Large intestine (tissue), 3 donors: ENCODE results near the gene BOK. TPM values are rescaled to one million over a fixed set of nuclear protein-coding genes. Genes with fewer than 3 reads are reported as not detected.

Source experiments
- DNase-seq, 2 donors: peaks; one replicate each; pipeline versions ENCODE4 v3.0.0 to v3.0.0-alpha.2; 2013
- H3K27ac ChIP-seq: one replicate; pipeline ENCODE4 v1.5.1; 2013; ENCODE audit warnings: low read length
- H3K27me3 ChIP-seq: 2 replicates; pipeline ENCODE4 v1.6.1; 2013; ENCODE audit warnings: low read length; ENCODE audit not compliant: control insufficient read depth, insufficient read depth
- H3K36me3 ChIP-seq: 2 replicates; pipeline ENCODE4 v1.6.1; 2013; ENCODE audit warnings: low read length; ENCODE audit not compliant: control insufficient read depth, insufficient read depth
- H3K4me1 ChIP-seq: one replicate; pipeline ENCODE4 v1.6.1; 2013; ENCODE audit warnings: low read length; ENCODE audit not compliant: control insufficient read depth, insufficient read depth
- H3K4me3 ChIP-seq: one replicate; pipeline ENCODE4 v1.5.1; 2013; ENCODE audit warnings: low read length
- H3K9me3 ChIP-seq: one replicate; pipeline ENCODE4 v1.6.1; 2013; ENCODE audit warnings: mild to moderate bottlenecking, low read depth, low read length, moderate library complexity; ENCODE audit not compliant: control insufficient read depth
- WGBS: methylation state at CpG from one replicate; pipeline ENCODE4 v1.1.5; 2013; ENCODE audit warnings: low lambda C conversion rate; ENCODE audit not compliant: insufficient coverage; 5-methylcytosine and 5-hydroxymethylcytosine counted together
- polyA plus RNA-seq: library from polyadenylated mRNA; unstranded; fragments of 120-200 nt; gene quantifications from one replicate; pipeline ENCODE4 v1.2.1, GENCODE V29; 2013

The BOK gene
- polyA plus RNA-seq, 1 donor, result 8.8 TPM

GRCh38 chr2:241602720-241603119 lies 44.2 kb downstream of the BOK start:
- Histone ChIP-seq H3K27ac (no peak overlapping the region), H3K4me3 (no peak overlapping the region), H3K36me3 (peaks cover 56% of the 10 kb centered on the region), H3K27me3 (no peaks in the 10 kb centered on the region), H3K4me1 (no peaks in the 10 kb centered on the region), H3K9me3 (no peaks in the 10 kb centered on the region)
- WGBS, result no CpG with 5 or more reads among the region's 17 CpGs
- DNase-seq, result no peak

GRCh38 chr2:241603686-241604085 lies 45.1 kb downstream of the BOK start:
- no CpG with 5 or more reads among the region's 5 CpGs for WGBS
- peaks cover 58% of the 10 kb centered on the region for H3K36me3 ChIP-seq
- H3K27ac ChIP-seq, result no peak overlapping the region
- H3K4me3 ChIP-seq, result no peak overlapping the region
- H3K4me1 ChIP-seq, result no peaks in the 10 kb centered on the region
- H3K27me3 ChIP-seq, result no peaks in the 10 kb centered on the region
- DNase-seq, result no peak
- no peaks in the 10 kb centered on the region for H3K9me3 ChIP-seq

GRCh38 chr2:241606186-241606585 lies 47.6 kb downstream of the BOK start:
- H3K27me3 ChIP-seq, result no peaks in the 10 kb centered on the region
- H3K4me3 ChIP-seq, result no peak overlapping the region
- no CpG with 5 or more reads among the region's 8 CpGs for WGBS
- peaks cover 48% of the 10 kb centered on the region for H3K36me3 ChIP-seq
- no peak for DNase-seq
- peaks cover 8% of the 10 kb centered on the region for H3K4me1 ChIP-seq
- H3K27ac ChIP-seq, result no peak overlapping the region
- H3K9me3 ChIP-seq, result no peaks in the 10 kb centered on the region

GRCh38 chr2:241607162-241607885 lies 48.8 kb downstream of the BOK start:
- H3K27ac ChIP-seq, result no peak overlapping the region
- H3K9me3 ChIP-seq, result no peaks in the 10 kb centered on the region
- H3K4me3 ChIP-seq, result no peak overlapping the region
- H3K27me3 ChIP-seq, result no peaks in the 10 kb centered on the region
- WGBS, result no CpG with 5 or more reads among the region's 27 CpGs
- H3K4me1 ChIP-seq, result peaks cover 8% of the 10 kb centered on the region
- H3K36me3 ChIP-seq, result peaks cover 39% of the 10 kb centered on the region
- no peak for DNase-seq

GRCh38 chr2:241608881-241609280 lies 50.3 kb downstream of the BOK start:
- peaks cover 8% of the 10 kb centered on the region for H3K4me1 ChIP-seq
- 94% methylated on average over 3 of the region's 10 CpGs for WGBS

GRCh38 chr2:241609859-241610793 lies 51.6 kb downstream of the BOK start:
- peak overlapping the region; percentile 57 for H3K4me3 ChIP-seq
- no CpG with 5 or more reads among the region's 76 CpGs for WGBS

More at GRCh38 chr2:241608881-241609280, 50.3 kb downstream of the BOK start:
- H3K27me3 ChIP-seq, result no peaks in the 10 kb centered on the region
- H3K9me3 ChIP-seq, result no peaks in the 10 kb centered on the region
- peaks cover 32% of the 10 kb centered on the region for H3K36me3 ChIP-seq
- H3K27ac ChIP-seq, result no peak overlapping the region
- no peak for DNase-seq
- H3K4me3 ChIP-seq, result no peak overlapping the region

GRCh38 chr2:241611062-241611461 lies 52.5 kb downstream of the BOK start:
- H3K4me1 ChIP-seq, result peaks cover 8% of the 10 kb centered on the region
- WGBS, result no CpG with 5 or more reads among the region's 13 CpGs
- H3K36me3 ChIP-seq, result peaks cover 17% of the 10 kb centered on the region
- DNase-seq, result no peak
- H3K9me3 ChIP-seq, result no peaks in the 10 kb centered on the region
- no peak overlapping the region for H3K27ac ChIP-seq
- H3K4me3 ChIP-seq, result no peak overlapping the region
- H3K27me3 ChIP-seq, result no peaks in the 10 kb centered on the region

More at GRCh38 chr2:241609859-241610793, 51.6 kb downstream of the BOK start:
- H3K4me1 ChIP-seq, result peaks cover 8% of the 10 kb centered on the region
- peak; percentile 92 to 96 for DNase-seq
- peaks cover 26% of the 10 kb centered on the region for H3K36me3 ChIP-seq
- H3K27ac ChIP-seq, result peak overlapping the region; percentile 58
- H3K27me3 ChIP-seq, result no peaks in the 10 kb centered on the region
- H3K9me3 ChIP-seq, result no peaks in the 10 kb centered on the region

GRCh38 chr2:241612156-241613016 lies 53.8 kb downstream of the BOK start:
- H3K27ac ChIP-seq, result no peak overlapping the region
- H3K4me1 ChIP-seq, result peaks cover 8% of the 10 kb centered on the region

GRCh38 chr2:241613017-241613780 lies 54.7 kb downstream of the BOK start:
- H3K9me3 ChIP-seq, result no peaks in the 10 kb centered on the region
- H3K27me3 ChIP-seq, result no peaks in the 10 kb centered on the region
- H3K36me3 ChIP-seq, result peaks cover 2% of the 10 kb centered on the region
- no peak overlapping the region for H3K27ac ChIP-seq
- no peak overlapping the region for H3K4me3 ChIP-seq
- 88% methylated on average over 1 of the region's 15 CpGs for WGBS
- peaks cover 8% of the 10 kb centered on the region for H3K4me1 ChIP-seq
- no peak for DNase-seq

More at GRCh38 chr2:241612156-241613016, 53.8 kb downstream of the BOK start:
- peak in 1 of 2 donors; percentile 8 for DNase-seq
- Histone ChIP-seq H3K4me3 (no peak overlapping the region), H3K27me3 (no peaks in the 10 kb centered on the region), H3K9me3 (no peaks in the 10 kb centered on the region), H3K36me3 (peaks cover 5% of the 10 kb centered on the region)
- 88% methylated on average over 3 of the region's 20 CpGs for WGBS
